LNCaP clone FGC (cell line): Measurements from ENCODE around the gene ZNF469.

ENCODE experiments used
- DNase-seq: peaks from one replicate; pipeline ENCODE4 v3.0.0-alpha.2; 2011; ENCODE audit warnings: low read depth
- H3K4me3 ChIP-seq: 2 replicates; pipeline ENCODE4 v1.5.1; 2011; ENCODE audit warnings: mild to moderate bottlenecking, low read depth, low read length, control low read depth
- CTCF ChIP-seq: IDR thresholded peaks from 2 replicates; pipeline ENCODE4 v1.5.1; 2012; ENCODE audit warnings: mild to moderate bottlenecking; ENCODE audit not compliant: control insufficient read depth, insufficient read depth; ENCODE audit errors: extremely low read depth

Gene ZNF469

DNA sequence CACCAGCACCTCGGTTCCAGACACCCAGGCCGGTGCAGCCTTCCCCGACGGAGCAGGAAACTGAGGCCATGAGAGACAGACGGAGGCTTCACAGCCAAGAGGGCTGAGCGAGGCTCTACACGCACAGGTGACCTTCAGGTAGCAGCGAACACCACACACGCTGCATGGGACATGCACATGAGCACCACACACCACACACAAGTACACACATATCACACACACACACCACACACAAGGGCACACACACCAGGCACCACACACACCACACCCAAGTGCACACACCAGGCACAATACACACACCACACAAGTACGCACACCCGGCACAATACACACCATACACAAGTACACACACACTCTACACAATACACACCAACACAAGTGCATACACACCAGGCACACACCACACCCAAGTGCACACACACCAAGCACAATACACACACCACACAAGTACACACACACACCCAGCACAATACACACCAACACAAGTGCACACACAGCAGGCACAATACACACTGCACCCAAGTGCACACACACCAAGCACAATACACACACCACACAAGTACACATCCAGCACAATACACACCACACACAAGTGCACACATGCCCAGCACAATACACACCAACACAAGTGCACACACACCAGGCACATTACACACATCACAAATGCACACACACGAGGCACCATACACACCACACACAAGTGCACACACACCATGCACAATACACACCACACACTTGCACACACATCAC, 33.4 kb upstream of the ZNF469 start:
- no peak for DNase-seq
- no peak overlapping the region for H3K4me3 ChIP-seq
- no peak for TF ChIP-seq CTCF

DNA sequence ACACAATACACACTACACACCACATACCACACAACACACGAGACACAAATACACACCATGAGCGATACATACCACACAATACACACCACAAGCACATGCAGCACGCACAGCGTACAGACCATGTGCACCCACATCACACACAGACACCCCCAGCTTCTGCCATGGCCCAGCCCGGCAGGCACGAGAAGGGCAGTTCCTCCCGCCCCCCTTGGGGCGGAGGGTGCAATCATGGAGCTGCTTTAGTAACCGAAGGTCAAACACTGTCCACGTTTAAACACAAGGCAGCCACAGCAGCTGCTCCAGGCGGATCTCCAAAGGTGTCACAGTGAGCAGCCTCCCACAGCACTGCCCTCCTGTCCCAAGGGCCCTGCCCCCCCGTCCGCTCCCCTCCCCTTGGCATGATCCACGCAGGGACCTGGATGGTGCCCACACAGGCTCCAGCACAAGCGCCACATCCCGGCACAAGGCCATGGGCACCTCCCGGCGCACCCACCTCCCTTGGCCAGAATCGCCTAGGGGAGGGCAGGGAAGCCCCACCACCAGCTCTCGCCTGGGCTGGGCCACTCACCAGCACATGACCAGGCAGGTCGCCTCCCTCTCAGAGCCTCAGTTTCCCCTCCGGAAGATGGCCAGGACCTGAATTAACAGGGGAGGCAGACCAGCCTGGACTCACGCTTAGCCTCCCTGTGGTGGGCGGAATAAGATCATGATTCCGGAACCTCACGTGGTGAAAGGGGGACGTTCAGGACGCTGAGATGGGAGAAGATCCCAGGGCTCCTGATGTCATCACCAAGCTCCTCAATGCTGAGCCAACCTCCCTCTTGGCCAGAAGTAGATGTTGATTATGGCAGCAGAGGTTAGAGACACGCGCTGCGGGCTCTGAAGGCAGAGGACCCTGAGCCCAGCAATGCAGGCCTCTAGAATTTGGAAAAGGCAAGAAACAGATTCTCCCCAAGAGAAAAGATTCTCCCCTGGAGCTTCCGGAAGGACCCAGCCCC, 32.6 kb upstream of the ZNF469 start:
- no peak overlapping the region for H3K4me3 ChIP-seq
- no peak for TF ChIP-seq CTCF
- no peak for DNase-seq

- TF ChIP-seq CTCF, result no peak
- no peak overlapping the region for H3K4me3 ChIP-seq
- no peak for DNase-seq
Observed at GRCh38 chr16:88350922-88351321, 31.8 kb upstream of the ZNF469 start.

DNA sequence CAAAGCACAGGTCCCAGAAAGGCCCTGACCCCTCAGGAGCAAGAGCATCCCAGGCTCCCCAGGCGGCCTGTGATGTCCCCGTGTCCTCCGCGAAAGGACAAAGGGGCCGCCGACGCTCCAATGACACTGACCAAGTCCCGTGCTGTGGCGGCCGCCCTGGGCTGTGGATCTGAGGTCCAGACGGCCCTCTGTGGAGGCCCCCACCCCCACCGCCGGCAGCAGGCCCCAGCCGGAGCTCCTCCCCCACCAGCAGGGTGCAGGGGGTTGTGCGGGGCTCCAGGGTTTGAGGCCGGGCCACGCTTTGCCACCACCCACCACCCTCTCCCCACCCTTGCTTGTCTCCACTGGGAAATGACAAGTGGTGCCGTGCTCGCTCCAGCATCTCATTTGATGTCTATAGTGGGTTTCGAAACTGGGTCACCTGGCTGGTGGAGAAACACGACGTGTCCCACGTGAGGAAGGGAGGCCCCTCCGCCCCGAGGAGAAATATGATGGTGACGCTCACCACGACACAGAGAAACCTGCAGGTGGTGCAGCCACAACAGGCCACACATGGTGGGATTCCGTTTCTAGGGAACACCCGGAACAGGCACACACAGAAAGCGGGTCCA, 31.2 kb upstream of the ZNF469 start:
- no peak overlapping the region for H3K4me3 ChIP-seq
- no peak for TF ChIP-seq CTCF
- DNase-seq, result no peak

- no peak for TF ChIP-seq CTCF
- no peak for DNase-seq
Observed at GRCh38 chr16:88352261-88353200, 30.2 kb upstream of the ZNF469 start.

DNA sequence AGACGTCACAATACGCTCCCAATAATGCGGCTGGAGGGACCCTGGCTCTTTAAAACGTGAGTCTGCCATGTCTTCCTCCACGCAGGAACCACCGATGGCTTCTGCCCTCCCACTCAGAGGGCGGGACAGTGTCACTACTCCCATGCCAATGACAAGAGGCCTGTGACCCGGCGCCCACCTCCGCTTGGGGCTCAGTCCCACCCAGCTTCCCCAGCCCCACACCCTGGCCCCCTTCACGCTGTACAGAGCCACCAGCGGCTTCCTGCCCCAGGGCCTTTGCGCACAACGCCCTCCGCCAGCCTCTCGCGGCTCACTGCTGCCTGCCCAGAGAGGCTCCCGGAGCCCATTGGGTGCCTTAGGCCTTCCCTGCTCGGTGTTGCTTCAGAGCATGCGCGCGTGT, 29.5 kb upstream of the ZNF469 start:
- DNase-seq, result no peak
- no peak for TF ChIP-seq CTCF
- H3K4me3 ChIP-seq, result no peak overlapping the region

More at GRCh38 chr16:88352261-88353200, 30.2 kb upstream of the ZNF469 start:
- H3K4me3 ChIP-seq, result no peak overlapping the region
